NCI-H748 (cell line): ENCODE results near the gene AFP.
"Not testable (repeated sequence)": the region's sequence is repeated elsewhere in the genome, so short reads cannot be mapped to it uniquely, and the experiment has no call there.

Source experiments
- DNase-seq: peaks from one replicate; lab custom pipeline; 2025; ENCODE audit not compliant: unreplicated experiment; lab: John Stamatoyannopoulos, UW

Gene AFP

GRCh38 chr4:73435984-73436383 lies at the start of gene AFP:
Gene AFP, plus strand, starts transcription at chr4:73436221. Its CDS starts 42 bp downstream, at chr4:73436263.
- no peak for DNase-seq

- no peak for DNase-seq
Measured at GRCh38 chr4:73387552-73387951, 48.5 kb upstream of the AFP start.

- DNase-seq, result no peak
Measured at GRCh38 chr4:73388887-73389286, 47.1 kb upstream of the AFP start.

GRCh38 chr4:73389663-73390062 lies 46.4 kb upstream of the AFP start:
- not testable (repeated sequence) for DNase-seq

GRCh38 chr4:73391774-73392173 lies 44.2 kb upstream of the AFP start:
- no peak for DNase-seq

GRCh38 chr4:73392936-73393335 lies 43.1 kb upstream of the AFP start:
- DNase-seq, result no peak

GRCh38 chr4:73396304-73396703 lies 39.7 kb upstream of the AFP start:
- DNase-seq, result no peak

GRCh38 chr4:73396993-73397972 lies 38.7 kb upstream of the AFP start:
- no peak for DNase-seq

GRCh38 chr4:73401412-73401811 lies 34.6 kb upstream of the AFP start:
- no peak for DNase-seq

- no peak for DNase-seq
Measured at GRCh38 chr4:73404042-73404441, 32.0 kb upstream of the AFP start, which contains the start of gene ALB. Gene ALB, plus strand, starts transcription at chr4:73404287. Its CDS starts 41 bp downstream, at chr4:73404328.

GRCh38 chr4:73404457-73404856 lies 31.6 kb upstream of the AFP start:
- no peak for DNase-seq

GRCh38 chr4:73405138-73405537 lies 30.9 kb upstream of the AFP start:
- DNase-seq, result no peak

- DNase-seq, result no peak
Measured at GRCh38 chr4:73406548-73406875, 29.5 kb upstream of the AFP start.

- DNase-seq, result no peak
Measured at GRCh38 chr4:73407227-73407673, 28.8 kb upstream of the AFP start.

- no peak for DNase-seq
Measured at GRCh38 chr4:73408181-73408867, 27.7 kb upstream of the AFP start.

GRCh38 chr4:73409012-73409862 lies 26.8 kb upstream of the AFP start:
- DNase-seq, result no peak

GRCh38 chr4:73409978-73410548 lies 26.0 kb upstream of the AFP start:
- DNase-seq, result no peak

- no peak for DNase-seq
Measured at GRCh38 chr4:73410916-73411730, 24.9 kb upstream of the AFP start.

- DNase-seq, result no peak
Measured at GRCh38 chr4:73411731-73412414, 24.1 kb upstream of the AFP start.
